Stimulated activated memory B cell treated with anti-CD40 and anti-IgM and Interleukin-4, amounts not matched to agents 10 μg/mL and 1 μg/mL and 100 μg/mL, for 72 hours (primary cell): Measurements from ENCODE around the gene SENP1.

ENCODE experiments used
- ATAC-seq: fragments of 150-1000 bp; cut with Tn5 transposase; 2 replicates; pipeline ENCODE4 v1.10.0; 2021
- H3K27ac Mint-ChIP-seq: one replicate; pipeline ENCODE4 v1.8.0; 2022; ENCODE audit warnings: mild to moderate bottlenecking, mixed read lengths
- H3K27me3 Mint-ChIP-seq: one replicate; pipeline ENCODE4 v1.8.0; 2022; ENCODE audit warnings: mixed read lengths
- H3K36me3 Mint-ChIP-seq: one replicate; pipeline ENCODE4 v1.8.0; 2022; ENCODE audit warnings: mixed read lengths
- H3K4me1 Mint-ChIP-seq: one replicate; pipeline ENCODE4 v1.8.0; 2022; ENCODE audit warnings: mixed read lengths
- H3K4me3 Mint-ChIP-seq: one replicate; pipeline ENCODE4 v1.8.0; 2022; ENCODE audit warnings: mild to moderate bottlenecking, moderate library complexity, mixed read lengths
- H3K9me3 Mint-ChIP-seq: one replicate; pipeline ENCODE4 v1.8.0; 2022; ENCODE audit warnings: mixed read lengths

The SENP1 gene

GRCh38 chr12:48000878-48001504 is 104.9 kb downstream of the SENP1 start:
- H3K27me3 Mint-ChIP-seq = peaks cover 86% of the 10 kb centered on the region

GRCh38 chr12:47999816-48000215 is 106.1 kb downstream of the SENP1 start:
- Mint-ChIP-seq H3K27ac (no peak overlapping the region), H3K4me3 (no peak overlapping the region), H3K36me3 (no peaks in the 10 kb centered on the region), H3K4me1 (peaks cover 33% of the 10 kb centered on the region), H3K9me3 (no peaks in the 10 kb centered on the region), H3K27me3 (peaks cover 86% of the 10 kb centered on the region)
- ATAC-seq = no peak

More at GRCh38 chr12:48000878-48001504, 104.9 kb downstream of the SENP1 start:
- H3K4me1 Mint-ChIP-seq = peaks cover 33% of the 10 kb centered on the region
- H3K4me3 Mint-ChIP-seq = peak overlapping the region; percentile 62
- H3K36me3 Mint-ChIP-seq = no peaks in the 10 kb centered on the region
- no peaks in the 10 kb centered on the region for H3K9me3 Mint-ChIP-seq
- no peak for ATAC-seq
- no peak overlapping the region for H3K27ac Mint-ChIP-seq

GRCh38 chr12:47997321-47997720 is 108.6 kb downstream of the SENP1 start:
- ATAC-seq = no peak
- Mint-ChIP-seq H3K27me3 (peaks cover 85% of the 10 kb centered on the region), H3K36me3 (no peaks in the 10 kb centered on the region), H3K9me3 (no peaks in the 10 kb centered on the region), H3K27ac (no peak overlapping the region), H3K4me1 (peaks cover 16% of the 10 kb centered on the region), H3K4me3 (no peak overlapping the region)

- Mint-ChIP-seq H3K36me3 (no peaks in the 10 kb centered on the region), H3K27ac (no peak overlapping the region), H3K9me3 (no peaks in the 10 kb centered on the region), H3K27me3 (peaks cover 71% of the 10 kb centered on the region), H3K4me3 (no peak overlapping the region), H3K4me1 (peaks cover 8% of the 10 kb centered on the region)
- ATAC-seq = no peak
These were observed 109.9 kb downstream of the SENP1 start for GRCh38 chr12:47995981-47996401.

- Mint-ChIP-seq H3K27ac (no peak overlapping the region), H3K9me3 (no peaks in the 10 kb centered on the region)
These were observed 112.4 kb downstream of the SENP1 start for GRCh38 chr12:47993491-47993890.

More at GRCh38 chr12:47993491-47993890, 112.4 kb downstream of the SENP1 start:
- no peak for ATAC-seq
- no peaks in the 10 kb centered on the region for H3K36me3 Mint-ChIP-seq
- H3K4me3 Mint-ChIP-seq = no peak overlapping the region
- H3K27me3 Mint-ChIP-seq = peaks cover 52% of the 10 kb centered on the region
- H3K4me1 Mint-ChIP-seq = peaks cover 28% of the 10 kb centered on the region
